A673 (cell line): ENCODE results near the gene CDX1.

Source experiments
- CTCF ChIP-seq: fragments of 300-800, 200-600 bp; sonication (generic); conservative IDR thresholded peaks from 2 replicates; pipeline ENCODE4 v1.5.1; 2017; ENCODE audit warnings: low read depth, mild to moderate bottlenecking, antibody characterized with exemption, low read length, moderate library complexity, mixed read lengths
- EZH2 ChIP-seq: fragments of 200-600 bp; sonication (generic); IDR thresholded peaks from 2 replicates; pipeline ENCODE4 v1.6.1; 2017; ENCODE audit warnings: borderline replicate concordance, low read depth, mild to moderate bottlenecking, mixed read lengths, antibody characterized with exemption, low read length; ENCODE audit not compliant: poor library complexity, severe bottlenecking

DNA sequence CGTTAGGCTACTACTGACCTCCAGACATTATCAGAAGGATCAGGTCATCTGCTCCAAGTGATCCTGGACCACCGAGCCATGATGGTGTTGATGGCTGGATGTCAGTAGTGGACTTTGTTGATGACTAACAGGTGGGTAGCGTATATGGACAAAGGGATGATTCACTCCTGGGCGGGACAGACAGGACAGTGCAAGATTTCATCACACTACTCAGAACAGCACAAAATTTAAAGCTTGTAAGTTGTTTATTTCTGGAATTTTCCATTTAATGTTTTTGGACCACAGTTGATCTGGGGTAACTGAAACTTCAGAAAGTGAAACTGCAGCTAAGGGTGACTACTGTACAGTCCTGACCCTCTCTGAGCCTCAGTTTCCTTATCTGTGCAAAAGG is 23.6 kb upstream of the CDX1 start:
- TF ChIP-seq EZH2 (no peak), CTCF (no peak)
